HCT116 (cell line): Measurements from ENCODE around the gene KRTAP1-3. TPM values are rescaled to one million over a fixed set of nuclear protein-coding genes. Genes with fewer than 3 reads are reported as not detected.
"Not testable (repeated sequence)": the region's sequence is repeated elsewhere in the genome, so short reads cannot be mapped to it uniquely, and the experiment has no call there.

Experiments used
- ATAC-seq: fragments of 200-7000 bp; cut with Tn5 transposase; 2 replicates; pipeline ENCODE4 v1.9.1; 2020; ENCODE audit warnings: mild to moderate bottlenecking, moderate library complexity
- BruUV-seq: library from RNA; stranded (reverse); fragments of 400-500 nt; replicated peaks from 2 replicates; lab custom pipeline; 2021; lab: Mats Ljungman, UMichigan
- CTCF ChIA-PET: fragments of 300-600 bp; sonication (Branson Sonifier 250); formaldehyde crosslinking; loops from one replicate; lab custom pipeline; 2021; ENCODE audit warnings: antibody characterized with exemption; lab: Charles Lee
- POLR2A ChIA-PET: fragments of 300-600, 350-600 bp; sonication (Branson Sonifier 250); formaldehyde crosslinking; loops from one replicate; lab custom pipeline; 2021; ENCODE audit warnings: antibody characterized with exemption; lab: Charles Lee
- RAD21 ChIA-PET, 2 experiments: fragments of 300-600 bp; sonication (Branson Sonifier 250); formaldehyde crosslinking; loops; one replicate each; lab custom pipeline; 2023; ENCODE audit warnings: low total read pairs in 2 of 2; ENCODE audit not compliant: uncharacterized antibody in 2 of 2, unreplicated experiment in 2 of 2, low non-redundant PET in 1 of 2; lab: Charles Lee
- DNase-seq: peaks from one replicate; pipeline ENCODE4 v3.0.0-alpha.2; 2010; ENCODE audit warnings: low read depth, low spot score
- H2AFZ ChIP-seq: fragments of 200-600 bp; shearing (Covaris generic), sonication (generic); 2 replicates; pipeline ENCODE4 v1.6.1; 2017; ENCODE audit warnings: low read depth, mixed run types, mixed read lengths, antibody characterized with exemption, low read length; ENCODE audit not compliant: poor library complexity, severe bottlenecking
- H3K27ac ChIP-seq: 2 replicates; pipeline ENCODE4 v1.5.1; 2012; ENCODE audit warnings: low read depth, low read length
- H3K27me3 ChIP-seq: fragments of 200-600 bp; sonication (generic); 2 replicates; pipeline ENCODE4 v1.6.1; 2016; ENCODE audit warnings: mixed run types, low read length, mixed read lengths; ENCODE audit not compliant: insufficient read depth
- H3K36me3 ChIP-seq, 2 experiments: fragments of 200-500 bp in 1 of 2; fragments of 200-600 bp in 1 of 2; sonication (Bioruptor generic) in 1 of 2; sonication (generic) in 1 of 2; 2 replicates each; pipeline versions ENCODE4 v1.5.1 to v1.6.1; 2014 to 2016; ENCODE audit warnings: low read length in 2 of 2, inconsistent platforms in 1 of 2, mixed read lengths in 1 of 2, mixed run types in 1 of 2; ENCODE audit not compliant: insufficient read depth in 2 of 2, control insufficient read depth in 1 of 2
- H3K4me1 ChIP-seq, 2 experiments: fragments of 200-600 bp in 1 of 2; sonication (generic) in 1 of 2; 2 replicates each; pipeline versions ENCODE4 v1.5.1 to v1.6.1; 2012 to 2017; ENCODE audit warnings: low read length in 2 of 2, inconsistent platforms in 1 of 2, mild to moderate bottlenecking in 1 of 2, mixed read lengths in 1 of 2, mixed run types in 1 of 2, moderate library complexity in 1 of 2; ENCODE audit not compliant: insufficient read depth in 2 of 2, control insufficient read depth in 1 of 2
- H3K4me2 ChIP-seq: fragments of 200-600 bp; sonication (generic); 2 replicates; pipeline ENCODE4 v1.6.1; 2017; ENCODE audit warnings: mixed run types, low read length, mixed read lengths
- H3K4me3 ChIP-seq, 2 experiments: fragments of 200-600 bp in 1 of 2; sonication (generic) in 1 of 2; replicated peaks in 1 of 2; 2 replicates each; pipeline ENCODE4 v1.5.1; 2011 to 2016; ENCODE audit warnings: low read length in 2 of 2, control low read depth in 1 of 2, low read depth in 1 of 2, mild to moderate bottlenecking in 1 of 2, mixed read lengths in 1 of 2, mixed run types in 1 of 2
- H3K79me2 ChIP-seq: fragments of 200-600 bp; sonication (generic); 2 replicates; pipeline ENCODE4 v1.6.1; 2017; ENCODE audit warnings: mild to moderate bottlenecking, mixed run types, low read length, moderate library complexity, mixed read lengths; ENCODE audit not compliant: insufficient read depth
- H3K9ac ChIP-seq: fragments of 200-600 bp; sonication (generic); 2 replicates; pipeline ENCODE4 v1.6.1; 2016; ENCODE audit warnings: low read length, mixed read lengths
- H3K9me2 ChIP-seq: fragments of 200-600 bp; sonication (generic), shearing (Covaris generic); 2 replicates; pipeline ENCODE4 v1.6.1; 2017; ENCODE audit warnings: mixed run types, mild to moderate bottlenecking, moderate library complexity; ENCODE audit not compliant: insufficient read depth
- H3K9me3 ChIP-seq, 2 experiments: fragments of 200-500 bp in 1 of 2; fragments of 200-600 bp in 1 of 2; sonication (Bioruptor generic) in 1 of 2; sonication (generic) in 1 of 2; 2 replicates each; pipeline ENCODE4 v1.6.1; 2014 to 2017; ENCODE audit warnings: low read length in 2 of 2, mixed read lengths in 2 of 2, inconsistent platforms in 1 of 2, low read depth in 1 of 2, mild to moderate bottlenecking in 1 of 2, mixed run types in 1 of 2, moderate library complexity in 1 of 2; ENCODE audit not compliant: control insufficient read depth in 1 of 2, insufficient read depth in 1 of 2
- H4K20me1 ChIP-seq: fragments of 200-600 bp; sonication (generic), shearing (Covaris generic); 2 replicates; pipeline ENCODE4 v1.6.1; 2017; ENCODE audit warnings: mixed run types, mild to moderate bottlenecking, moderate library complexity; ENCODE audit not compliant: insufficient read depth
- ATF3 ChIP-seq: IDR thresholded peaks from 2 replicates; pipeline ENCODE4 v1.6.1; 2012
- FOSL1 ChIP-seq: IDR thresholded peaks from 2 replicates; pipeline ENCODE4 v1.6.1; 2012; ENCODE audit warnings: low read depth
- JUND ChIP-seq: IDR thresholded peaks from 2 replicates; pipeline ENCODE4 v1.6.1; 2012
- SRF ChIP-seq: IDR thresholded peaks from 2 replicates; pipeline ENCODE4 v1.6.1; 2012; ENCODE audit warnings: low read depth
- intact Hi-C: fragments of 100-400 bp; cut with micrococcal nuclease; formaldehyde crosslinking; loops from 2 replicates; pipeline ENCODE4 v1.10.0; 2022
- total RNA-seq: library from RNA; stranded (reverse); gene quantifications from one replicate; pipeline ENCODE4 v1.2.1, GENCODE V29; 2021; ENCODE audit not compliant: unreplicated experiment

Gene KRTAP1-3
- total RNA-seq, 1 experiment from 2014 or later, result not detected

GRCh38 chr17:41048441-41048840, 13.8 kb upstream of the KRTAP1-3 start:
- TF ChIP-seq FOSL1 (no peak), SRF (no peak), JUND (no peak), ATF3 (no peak)
- DNase-seq (no peak), ATAC-seq (no peak)
- Histone ChIP-seq H3K4me3 (no peak overlapping the region), H3K4me2 (no peak overlapping the region), H3K4me1 (no peaks in the 10 kb centered on the region; a peak in 1 of 4 replicates), H4K20me1 (no peaks in the 10 kb centered on the region), H3K36me3 (peaks cover 0 to 8% of the 10 kb centered on the region in 2 experiments; a peak in 1 of 4 replicates), H2AFZ (peak overlapping the region; percentile 86), H3K79me2 (no peaks in the 10 kb centered on the region), H3K9ac (no peak overlapping the region), H3K27me3 (no peaks in the 10 kb centered on the region), H3K27ac (no peak overlapping the region), H3K9me3 (peaks cover 0 to 8% of the 10 kb centered on the region in 2 experiments; a peak in 1 of 4 replicates), H3K9me2 (no peaks in the 10 kb centered on the region)
- RAD21 ChIA-PET, result no interaction called here
- intact Hi-C loops, result no loop called here
- POLR2A ChIA-PET, result no interaction called here
- BruUV-seq, result no TSS peak
- CTCF ChIA-PET, result no interaction called here

GRCh38 chr17:41046735-41047465, 12.2 kb upstream of the KRTAP1-3 start, which contains the start of gene KRTAP2-1:
KRTAP2-1 (minus strand) TSS chr17:41047316; CDS start chr17:41047267, 49 bp downstream.
- H3K4me1 ChIP-seq, H3K9me3 ChIP-seq, H3K9ac ChIP-seq, RAD21 ChIA-PET, H3K9me2 ChIP-seq, CTCF ChIA-PET, H4K20me1 ChIP-seq, DNase-seq, H2AFZ ChIP-seq, intact Hi-C loops, ATAC-seq, H3K4me2 ChIP-seq, H3K4me3 ChIP-seq, BruUV-seq, H3K27me3 ChIP-seq, POLR2A ChIA-PET, H3K27ac ChIP-seq, H3K79me2 ChIP-seq: not testable (repeated sequence)
- peaks cover 0 to 11% of the 10 kb centered on the region in 2 experiments; a peak in 1 of 4 replicates for H3K36me3 ChIP-seq
